ENCODE results near the gene RPP14.
"Not testable (repeated sequence)": the region's sequence is repeated elsewhere in the genome, so short reads cannot be mapped to it uniquely, and the experiment has no call there.

Gene RPP14

GRCh38 chr3:58334013-58334321 lies 27.9 kb downstream of the RPP14 start:
- peaks cover 54% of the 10 kb centered on the region for H3K4me1 Mint-ChIP-seq
- ATAC-seq = no peak
- H3K9me3 Mint-ChIP-seq = no peaks in the 10 kb centered on the region
- H3K4me3 Mint-ChIP-seq = peak overlapping the region; percentile 98
- peaks cover 10% of the 10 kb centered on the region for H3K36me3 Mint-ChIP-seq
- no peaks in the 10 kb centered on the region for H3K27me3 Mint-ChIP-seq
- peak overlapping the region; percentile 88 for H3K27ac Mint-ChIP-seq

GRCh38 chr3:58334506-58334884 lies 28.4 kb downstream of the RPP14 start:
- no peak for ATAC-seq
- Mint-ChIP-seq H3K36me3 (peaks cover 16% of the 10 kb centered on the region), H3K27me3 (no peaks in the 10 kb centered on the region), H3K9me3 (no peaks in the 10 kb centered on the region), H3K4me3 (peak overlapping the region; percentile 98), H3K4me1 (peaks cover 57% of the 10 kb centered on the region), H3K27ac (peak overlapping the region; percentile 88)

- Mint-ChIP-seq H3K4me3 (peak overlapping the region; percentile 98), H3K27me3 (no peaks in the 10 kb centered on the region), H3K4me1 (peaks cover 59% of the 10 kb centered on the region), H3K9me3 (no peaks in the 10 kb centered on the region), H3K27ac (peak overlapping the region; percentile 88), H3K36me3 (peaks cover 16% of the 10 kb centered on the region)
- no peak for ATAC-seq
Measured at GRCh38 chr3:58335652-58335947, 29.6 kb downstream of the RPP14 start.

GRCh38 chr3:58336135-58336882 lies 30.3 kb downstream of the RPP14 start:
- Mint-ChIP-seq H3K9me3 (no peaks in the 10 kb centered on the region), H3K4me1 (peaks cover 66% of the 10 kb centered on the region), H3K4me3 (peak overlapping the region; percentile 21), H3K27ac (peak overlapping the region; percentile 88), H3K27me3 (no peaks in the 10 kb centered on the region), H3K36me3 (peaks cover 23% of the 10 kb centered on the region)
- no peak for ATAC-seq

GRCh38 chr3:58337190-58337589 lies 31.1 kb downstream of the RPP14 start:
- peaks cover 66% of the 10 kb centered on the region for H3K4me1 Mint-ChIP-seq
- H3K36me3 Mint-ChIP-seq = peaks cover 26% of the 10 kb centered on the region
- peak overlapping the region; percentile 32 for H3K27ac Mint-ChIP-seq
- no peaks in the 10 kb centered on the region for H3K9me3 Mint-ChIP-seq
- ATAC-seq = no peak
- H3K27me3 Mint-ChIP-seq = no peaks in the 10 kb centered on the region
- no peak overlapping the region for H3K4me3 Mint-ChIP-seq

GRCh38 chr3:58339146-58339545 lies 33.1 kb downstream of the RPP14 start:
- not testable (repeated sequence) for ATAC-seq, H3K27me3 Mint-ChIP-seq, H3K9me3 Mint-ChIP-seq
- Mint-ChIP-seq H3K27ac (peak overlapping the region; percentile 79), H3K36me3 (peaks cover 40% of the 10 kb centered on the region), H3K4me1 (peaks cover 74% of the 10 kb centered on the region), H3K4me3 (peak overlapping the region; percentile 51)

- H3K4me1 Mint-ChIP-seq = peaks cover 67% of the 10 kb centered on the region
- no peak for ATAC-seq
- peak overlapping the region; percentile 29 for H3K4me3 Mint-ChIP-seq
- H3K36me3 Mint-ChIP-seq = peaks cover 40% of the 10 kb centered on the region
- H3K27me3 Mint-ChIP-seq = no peaks in the 10 kb centered on the region
- H3K27ac Mint-ChIP-seq = peak overlapping the region; percentile 75
- no peaks in the 10 kb centered on the region for H3K9me3 Mint-ChIP-seq
Measured at GRCh38 chr3:58340594-58341244, 34.7 kb downstream of the RPP14 start.

- peaks cover 34% of the 10 kb centered on the region for H3K36me3 Mint-ChIP-seq
- no peak for ATAC-seq
- no peaks in the 10 kb centered on the region for H3K27me3 Mint-ChIP-seq
- no peaks in the 10 kb centered on the region for H3K9me3 Mint-ChIP-seq
- no peak overlapping the region for H3K4me3 Mint-ChIP-seq
- peak overlapping the region; percentile 75 for H3K27ac Mint-ChIP-seq
- H3K4me1 Mint-ChIP-seq = peaks cover 67% of the 10 kb centered on the region
Measured at GRCh38 chr3:58341376-58341775, 35.3 kb downstream of the RPP14 start.

GRCh38 chr3:58342676-58343075 lies 36.6 kb downstream of the RPP14 start:
- H3K27me3 Mint-ChIP-seq = no peaks in the 10 kb centered on the region
- ATAC-seq = no peak
- no peaks in the 10 kb centered on the region for H3K9me3 Mint-ChIP-seq
- H3K36me3 Mint-ChIP-seq = peaks cover 33% of the 10 kb centered on the region
- H3K4me3 Mint-ChIP-seq = no peak overlapping the region
- H3K4me1 Mint-ChIP-seq = peaks cover 71% of the 10 kb centered on the region
- H3K27ac Mint-ChIP-seq = peak overlapping the region; percentile 84

GRCh38 chr3:58345457-58345856 lies 39.4 kb downstream of the RPP14 start:
- H3K36me3 Mint-ChIP-seq = peaks cover 24% of the 10 kb centered on the region
- H3K27me3 Mint-ChIP-seq = no peaks in the 10 kb centered on the region
- peaks cover 85% of the 10 kb centered on the region for H3K4me1 Mint-ChIP-seq
- no peak for ATAC-seq
- H3K4me3 Mint-ChIP-seq = no peak overlapping the region
- H3K9me3 Mint-ChIP-seq = no peaks in the 10 kb centered on the region
- peak overlapping the region; percentile 84 for H3K27ac Mint-ChIP-seq

- Mint-ChIP-seq H3K27ac (peak overlapping the region; percentile 17), H3K27me3 (no peaks in the 10 kb centered on the region), H3K36me3 (peaks cover 16% of the 10 kb centered on the region), H3K4me1 (peaks cover 85% of the 10 kb centered on the region), H3K4me3 (no peak overlapping the region), H3K9me3 (no peaks in the 10 kb centered on the region)
- no peak for ATAC-seq
Measured at GRCh38 chr3:58346368-58346767, 40.3 kb downstream of the RPP14 start.

- ATAC-seq = no peak
- Mint-ChIP-seq H3K4me1 (peaks cover 88% of the 10 kb centered on the region), H3K9me3 (no peaks in the 10 kb centered on the region), H3K4me3 (no peak overlapping the region), H3K27me3 (no peaks in the 10 kb centered on the region), H3K36me3 (peaks cover 16% of the 10 kb centered on the region), H3K27ac (peak overlapping the region; percentile 76)
Measured at GRCh38 chr3:58347984-58348383, 41.9 kb downstream of the RPP14 start.

- Mint-ChIP-seq H3K4me1 (peaks cover 89% of the 10 kb centered on the region), H3K36me3 (peaks cover 6% of the 10 kb centered on the region), H3K9me3 (no peaks in the 10 kb centered on the region), H3K4me3 (peak overlapping the region; percentile 72), H3K27ac (peak overlapping the region; percentile 87), H3K27me3 (no peaks in the 10 kb centered on the region)
- peak; percentile 95 for ATAC-seq
Measured at GRCh38 chr3:58349792-58350626, 44.0 kb downstream of the RPP14 start.

- Mint-ChIP-seq H3K36me3 (peaks cover 6% of the 10 kb centered on the region), H3K4me1 (peaks cover 93% of the 10 kb centered on the region), H3K27me3 (no peaks in the 10 kb centered on the region), H3K27ac (peak overlapping the region; percentile 87), H3K4me3 (peak overlapping the region; percentile 72), H3K9me3 (no peaks in the 10 kb centered on the region)
- no peak for ATAC-seq
Measured at GRCh38 chr3:58350627-58351013, 44.6 kb downstream of the RPP14 start.

GRCh38 chr3:58351920-58352319 lies 45.9 kb downstream of the RPP14 start:
- Mint-ChIP-seq H3K27me3 (no peaks in the 10 kb centered on the region), H3K4me3 (peak overlapping the region; percentile 70), H3K36me3 (peaks cover 6% of the 10 kb centered on the region), H3K9me3 (no peaks in the 10 kb centered on the region), H3K4me1 (peaks cover 97% of the 10 kb centered on the region), H3K27ac (peak overlapping the region; percentile 87)
- ATAC-seq = peak; percentile 3
